VCaP (cell line): ENCODE data around the gene DENND5A.

Experiments used
- H3K27ac ChIP-seq: fragments of 450-650 bp; 2 replicates; pipeline ENCODE4 v1.5.1; 2017
- CTCF ChIP-seq: fragments of 450-650 bp; conservative IDR thresholded peaks from 2 replicates; pipeline ENCODE4 v1.5.1; 2017; ENCODE audit warnings: mild to moderate bottlenecking, moderate library complexity

Gene DENND5A

GRCh38 chr11:9273376-9274336 lies 8.5 kb upstream of the DENND5A start:
- TF ChIP-seq CTCF = no peak
- H3K27ac ChIP-seq = no peak overlapping the region

- no peak for TF ChIP-seq CTCF
- H3K27ac ChIP-seq = no peak overlapping the region
Observed at GRCh38 chr11:9269492-9270013, 4.4 kb upstream of the DENND5A start.

GRCh38 chr11:9267680-9268079 lies 2.5 kb upstream of the DENND5A start:
- TF ChIP-seq CTCF = no peak
- H3K27ac ChIP-seq = no peak overlapping the region

- no peak for TF ChIP-seq CTCF
- H3K27ac ChIP-seq = no peak overlapping the region
Observed at GRCh38 chr11:9266926-9267325, 1.8 kb upstream of the DENND5A start.

GRCh38 chr11:9266132-9266736 lies 1.1 kb upstream of the DENND5A start:
- peak overlapping the region; percentile 84; the same call in 1 of the 2 replicates for H3K27ac ChIP-seq
- TF ChIP-seq CTCF = no peak

GRCh38 chr11:9264316-9265210 lies 587 bp downstream of the DENND5A start:
- H3K27ac ChIP-seq = peak overlapping the region; percentile 84
- TF ChIP-seq CTCF = no peak
